HCEC 1CT (cell line): ENCODE data around the gene ATG12.
"Not testable (repeated sequence)": the region's sequence is repeated elsewhere in the genome, so short reads cannot be mapped to it uniquely, and the experiment has no call there.

ENCODE experiments used
- DNase-seq: peaks from one replicate; pipeline ENCODE4 v3.0.0-alpha.2; 2017

The ATG12 gene

GRCh38 chr5:115841382-115842088, at the start of gene ATG12, which contains the start of gene AP3S1:
TSS of gene ATG12 (minus strand) at chr5:115841565. CDS start at chr5:115841552, 13 bp downstream.
TSS of gene AP3S1 (plus strand) at chr5:115841935. CDS start at chr5:115842038, 103 bp downstream.
- peak; percentile 93 for DNase-seq

DNA sequence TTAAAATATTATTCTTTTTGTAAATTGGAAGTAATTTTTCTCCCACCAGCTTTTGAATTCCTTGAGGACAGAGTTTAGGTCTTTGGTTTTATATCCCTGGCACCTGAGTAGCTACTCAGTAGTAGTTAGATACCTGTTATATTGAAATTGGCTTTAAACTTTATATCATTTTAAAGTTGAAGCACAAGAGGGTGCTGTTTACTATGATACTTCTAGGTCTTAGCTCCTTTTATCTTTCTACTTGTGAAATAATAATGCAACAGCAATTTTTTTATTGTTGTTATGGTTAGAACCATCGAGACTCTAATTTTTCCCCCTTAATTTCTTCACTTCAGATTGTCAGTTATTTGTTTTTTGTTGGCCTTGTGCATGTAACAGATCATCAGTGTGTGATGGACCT, 46.7 kb upstream of the ATG12 start:
- peak; percentile 53 for DNase-seq

GRCh38 chr5:115885208-115885607, 43.8 kb upstream of the ATG12 start:
- DNase-seq, result not testable (repeated sequence)

- DNase-seq, result no peak
Observed at GRCh38 chr5:115884704-115885103, 43.3 kb upstream of the ATG12 start.

- not testable (repeated sequence) for DNase-seq
Observed at GRCh38 chr5:115882434-115882833, 41.1 kb upstream of the ATG12 start.

DNA sequence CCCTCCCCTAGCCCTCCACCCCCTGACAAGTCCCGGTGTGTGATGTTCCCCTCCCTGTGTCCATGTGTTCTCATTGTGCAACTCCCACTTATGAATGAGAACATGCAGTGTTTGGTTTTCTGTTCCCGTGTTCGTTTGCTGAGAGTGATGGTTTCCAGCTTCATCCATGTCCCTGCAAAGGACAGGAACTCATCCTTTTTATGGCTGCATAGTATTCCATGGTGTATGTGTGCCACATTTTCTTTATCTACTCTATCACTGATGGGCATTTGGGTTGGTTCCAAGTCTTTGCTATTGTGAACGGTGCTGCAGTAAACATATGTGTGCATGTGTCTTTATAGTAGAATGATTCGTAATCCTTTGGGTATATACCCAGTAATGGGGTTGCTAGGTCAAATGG, 36.0 kb upstream of the ATG12 start:
- not testable (repeated sequence) for DNase-seq

GRCh38 chr5:115875447-115875846, 34.1 kb upstream of the ATG12 start:
- DNase-seq, result no peak

DNA sequence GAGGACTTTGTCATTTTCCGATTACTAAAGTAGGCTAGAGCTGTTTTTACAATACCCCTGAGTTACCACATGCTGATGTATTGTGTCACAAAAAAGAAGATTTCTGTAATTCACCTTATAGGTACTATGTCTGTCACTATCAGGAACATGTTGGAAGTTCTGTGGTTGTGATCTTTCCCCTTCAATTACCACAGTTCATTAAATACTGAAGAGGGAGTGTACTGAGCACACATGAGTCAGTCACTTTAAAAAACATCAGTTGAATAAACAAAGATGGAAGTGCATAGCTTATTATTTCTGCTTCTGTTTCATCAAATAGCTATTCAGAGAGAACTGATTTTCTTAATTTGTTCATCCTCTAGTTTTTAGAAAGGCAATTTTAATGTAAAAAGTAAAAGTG, 32.0 kb upstream of the ATG12 start:
- peak; percentile 67 for DNase-seq

DNA sequence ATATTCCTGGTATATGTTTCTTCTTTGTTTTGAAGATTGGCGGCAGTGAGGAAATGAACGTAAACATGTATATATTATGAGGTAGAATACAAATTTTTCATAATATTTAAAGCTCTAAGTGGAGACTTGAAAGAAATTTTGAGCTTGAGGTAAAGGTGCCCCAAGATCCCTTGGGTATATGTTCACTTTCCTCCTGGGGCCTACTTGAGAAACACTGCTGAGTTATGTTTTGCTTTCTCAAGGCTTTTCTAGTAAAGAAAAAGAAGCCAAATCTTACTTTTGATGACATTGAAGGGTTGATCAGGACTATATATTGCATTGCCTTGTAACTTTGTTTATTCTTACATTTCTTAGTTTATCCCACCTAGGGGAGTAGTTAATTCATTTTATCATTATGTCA, 31.1 kb upstream of the ATG12 start:
- no peak for DNase-seq

DNA sequence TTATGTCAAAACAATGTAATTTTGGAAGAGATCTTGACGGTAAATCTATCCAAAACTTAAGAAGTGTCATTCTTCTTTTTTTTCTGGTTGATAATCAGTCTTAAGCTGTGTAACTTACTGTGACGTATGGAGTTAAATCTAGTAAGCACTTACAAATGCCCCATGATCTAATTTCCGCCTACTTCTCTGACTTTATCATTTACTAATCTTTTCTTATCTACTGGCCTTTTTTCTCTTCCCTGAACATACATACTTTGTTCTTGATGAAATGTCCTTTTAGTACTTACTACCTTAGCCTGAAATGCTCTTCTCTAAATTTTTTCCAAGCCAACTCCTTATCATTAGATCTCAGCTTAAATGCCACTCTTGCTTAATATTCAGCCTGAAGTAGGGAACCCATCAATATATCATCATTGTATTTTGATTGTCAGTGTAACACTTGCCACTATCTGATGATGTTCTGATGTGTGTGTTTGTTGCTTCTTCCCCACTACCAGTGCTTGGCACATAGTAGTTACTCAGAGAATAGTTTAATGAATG, 28.0 kb upstream of the ATG12 start:
- no peak for DNase-seq

GRCh38 chr5:115859378-115859777, 18.0 kb upstream of the ATG12 start:
- DNase-seq, result peak; percentile 15

- no peak for DNase-seq
Observed at GRCh38 chr5:115858396-115858795, 17.0 kb upstream of the ATG12 start.

DNA sequence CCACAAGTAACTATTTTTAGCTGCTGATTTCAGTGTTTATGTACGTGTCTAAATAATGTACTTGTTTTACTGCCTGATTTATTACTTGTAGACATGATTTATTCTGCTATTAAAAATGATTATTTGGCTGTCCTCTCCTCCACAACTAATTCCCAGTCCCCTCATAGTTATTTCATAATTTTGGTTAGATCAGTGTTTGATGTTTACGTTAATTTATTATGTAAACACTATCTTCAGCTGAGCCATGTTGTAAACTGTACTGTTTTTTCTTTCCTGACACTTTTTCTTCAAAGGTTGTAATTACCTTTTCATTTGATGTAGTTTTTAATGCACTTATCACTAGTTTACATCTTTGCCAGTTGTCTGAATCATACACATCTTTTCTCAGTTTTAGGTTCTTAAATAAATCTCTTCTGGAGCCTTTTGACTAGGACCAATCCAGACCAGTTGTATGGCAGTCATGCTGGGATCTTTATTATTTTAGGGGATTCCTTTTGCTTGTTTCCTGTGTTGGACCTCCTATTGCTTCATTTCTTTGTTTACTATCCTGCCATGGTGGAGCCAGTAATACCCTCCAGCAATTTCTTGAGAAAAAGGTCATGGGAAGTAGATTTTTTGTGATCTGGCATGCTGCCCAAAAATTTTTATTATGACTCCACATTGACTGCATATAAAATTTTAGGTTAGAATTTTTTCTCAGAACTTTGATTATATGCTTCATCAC, 16.4 kb upstream of the ATG12 start:
- peak; percentile 34 for DNase-seq

- no peak for DNase-seq
Observed at GRCh38 chr5:115857057-115857479, 15.7 kb upstream of the ATG12 start.

DNA sequence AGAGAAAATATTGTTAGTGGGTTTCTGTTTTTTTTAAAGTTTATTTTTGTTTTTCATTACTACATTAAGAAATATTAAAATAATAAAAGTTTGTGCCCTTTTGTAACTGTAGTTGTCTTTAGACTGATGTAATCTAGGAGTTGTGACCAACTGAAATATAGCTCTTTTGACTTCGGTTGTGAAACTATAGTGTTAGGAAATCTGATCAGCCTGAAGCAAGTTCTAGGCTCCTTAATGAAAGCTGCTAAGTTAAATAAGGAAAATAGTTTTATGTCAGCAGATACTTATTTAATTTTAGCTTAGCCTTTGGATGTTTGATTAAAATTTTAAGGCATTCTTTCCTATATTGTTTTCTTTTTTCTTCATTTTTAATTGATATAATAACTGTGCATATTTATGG, 14.6 kb upstream of the ATG12 start:
- DNase-seq, result peak; percentile 26

- DNase-seq, result no peak
Observed at GRCh38 chr5:115854139-115854538, 12.8 kb upstream of the ATG12 start.

- DNase-seq, result no peak
Observed at GRCh38 chr5:115850744-115851416, 9.5 kb upstream of the ATG12 start.

- DNase-seq, result no peak
Observed at GRCh38 chr5:115849258-115849798, 8.0 kb upstream of the ATG12 start.

- DNase-seq, result no peak
Observed at GRCh38 chr5:115847290-115847689, 5.9 kb upstream of the ATG12 start.

- DNase-seq, result no peak
Observed at GRCh38 chr5:115844321-115844817, 3.0 kb upstream of the ATG12 start.

- DNase-seq, result no peak
Observed at GRCh38 chr5:115843444-115844130, 2.2 kb upstream of the ATG12 start.

- DNase-seq, result no peak
Observed at GRCh38 chr5:115842952-115843351, 1.6 kb upstream of the ATG12 start.
